HFFc6 (cell line): ENCODE data around the gene PKHD1. TPM values are rescaled to one million over a fixed set of nuclear protein-coding genes. Genes with fewer than 3 reads are reported as not detected.

Experiments
- DNase-seq: peaks from one replicate; pipeline ENCODE4 v3.0.0-alpha.2; 2018
- H3K27ac Mint-ChIP-seq: 2 replicates; pipeline ENCODE4 v1.8.0; 2020; ENCODE audit warnings: mild to moderate bottlenecking, mixed read lengths
- H3K27me3 Mint-ChIP-seq: 2 replicates; pipeline ENCODE4 v1.8.0; 2021; ENCODE audit warnings: mild to moderate bottlenecking, moderate library complexity, mixed read lengths; ENCODE audit not compliant: insufficient read depth
- H3K36me3 Mint-ChIP-seq: 2 replicates; pipeline ENCODE4 v1.8.0; 2021; ENCODE audit warnings: low read depth, mixed read lengths
- H3K4me1 Mint-ChIP-seq: 2 replicates; pipeline ENCODE4 v1.8.0; 2020; ENCODE audit warnings: low read depth, mixed read lengths
- H3K4me3 Mint-ChIP-seq: 2 replicates; pipeline ENCODE4 v1.8.0; 2020; ENCODE audit warnings: mild to moderate bottlenecking, moderate library complexity, mixed read lengths
- H3K9me3 Mint-ChIP-seq: 2 replicates; pipeline ENCODE4 v1.8.0; 2020; ENCODE audit warnings: mild to moderate bottlenecking, mixed read lengths
- CTCF ChIP-seq: fragments of 200-600 bp; sonication (generic); IDR thresholded peaks from 2 replicates; pipeline ENCODE4 v1.5.0; 2021; ENCODE audit warnings: antibody characterized with exemption, mild to moderate bottlenecking
- total RNA-seq, 6 experiments: library from RNA; stranded (reverse); fragmentation: NEBNext Ultra II Directional; extraction: Animal tissue kit (Norgen Biotek cat#: 25700); gene quantifications; 2 replicates in 1 of 6; 3 replicates in 5 of 6; pipeline ENCODE4 v1.2.3, GENCODE V29; 2021

The PKHD1 gene
- total RNA-seq, 6 experiments from 2014 or later = not detected

GRCh38 chr6:51800603-51801002, 286.8 kb downstream of the PKHD1 start:
- no peak for TF ChIP-seq CTCF
- peaks cover 39% of the 10 kb centered on the region for H3K9me3 Mint-ChIP-seq
- H3K27ac Mint-ChIP-seq = no peak overlapping the region

GRCh38 chr6:51793393-51793792, 294.0 kb downstream of the PKHD1 start:
- DNase-seq = no peak
- no peak for TF ChIP-seq CTCF
- no peaks in the 10 kb centered on the region for H3K4me1 Mint-ChIP-seq
- no peaks in the 10 kb centered on the region; the same call in 1 of the 2 replicates for H3K27me3 Mint-ChIP-seq
- H3K27ac Mint-ChIP-seq = no peak overlapping the region
- 0 out of 2 replicates have a peak, but pooled peaks cover 6% of the 10 kb centered on the region for H3K36me3 Mint-ChIP-seq
- no peak overlapping the region for H3K4me3 Mint-ChIP-seq
- peaks cover 43% of the 10 kb centered on the region for H3K9me3 Mint-ChIP-seq

More at GRCh38 chr6:51800603-51801002, 286.8 kb downstream of the PKHD1 start:
- H3K27me3 Mint-ChIP-seq = no peaks in the 10 kb centered on the region
- no peak overlapping the region for H3K4me3 Mint-ChIP-seq
- DNase-seq = no peak
- H3K36me3 Mint-ChIP-seq = 0 out of 2 replicates have a peak, but pooled peaks cover 6% of the 10 kb centered on the region
- H3K4me1 Mint-ChIP-seq = no peaks in the 10 kb centered on the region

- Mint-ChIP-seq H3K9me3 (peaks cover 42% of the 10 kb centered on the region), H3K4me3 (no peak overlapping the region), H3K4me1 (no peaks in the 10 kb centered on the region), H3K27ac (no peak overlapping the region), H3K27me3 (no peaks in the 10 kb centered on the region; the same call in 1 of the 2 replicates), H3K36me3 (0 out of 2 replicates have a peak, but pooled peaks cover 6% of the 10 kb centered on the region)
- no peak for TF ChIP-seq CTCF
- no peak for DNase-seq
Observed at GRCh38 chr6:51792273-51793030, 295.0 kb downstream of the PKHD1 start.

- H3K4me3 Mint-ChIP-seq = no peak overlapping the region
- peaks cover 31% of the 10 kb centered on the region for H3K9me3 Mint-ChIP-seq
- no peaks in the 10 kb centered on the region for H3K4me1 Mint-ChIP-seq
- H3K27ac Mint-ChIP-seq = no peak overlapping the region
- H3K27me3 Mint-ChIP-seq = no peaks in the 10 kb centered on the region; the same call in 1 of the 2 replicates
- TF ChIP-seq CTCF = no peak
- 0 out of 2 replicates have a peak, but pooled peaks cover under 1% of the 10 kb centered on the region for H3K36me3 Mint-ChIP-seq
- no peak for DNase-seq
Observed at GRCh38 chr6:51790946-51791345, 296.5 kb downstream of the PKHD1 start.

GRCh38 chr6:51788121-51788520, 299.3 kb downstream of the PKHD1 start:
- TF ChIP-seq CTCF = no peak
- Mint-ChIP-seq H3K27me3 (no peaks in the 10 kb centered on the region; the same call in 1 of the 2 replicates), H3K27ac (no peak overlapping the region), H3K36me3 (no peaks in the 10 kb centered on the region), H3K4me3 (no peak overlapping the region), H3K4me1 (no peaks in the 10 kb centered on the region), H3K9me3 (peaks cover 14% of the 10 kb centered on the region)
- no peak for DNase-seq
